Stimulated activated CD4-positive, alpha-beta T cell treated with anti-CD3 and anti-CD28 coated beads, Interleukin-4, amount 100 ng/mL, for 24 hours (primary cell): ENCODE data around the gene BHLHE40.
A peak's percentile ranks its signal among the peaks of the same experiment; 100 is the strongest.
"Not testable (repeated sequence)": the region's sequence is repeated elsewhere in the genome, so short reads cannot be mapped to it uniquely, and the experiment has no call there.

Experiments
- DNase-seq: peaks from one replicate; pipeline ENCODE4 v3.0.0-alpha.2; 2020

The BHLHE40 gene

GRCh38 chr3:4963669-4964570 lies 15.3 kb upstream of the BHLHE40 start:
- no peak for DNase-seq

- not testable (repeated sequence) for DNase-seq
Measured at GRCh38 chr3:4966006-4966405, 13.2 kb upstream of the BHLHE40 start.

GRCh38 chr3:4967683-4968082 lies 11.6 kb upstream of the BHLHE40 start:
- DNase-seq = not testable (repeated sequence)

GRCh38 chr3:4971437-4971836 lies 7.8 kb upstream of the BHLHE40 start:
- not testable (repeated sequence) for DNase-seq

- DNase-seq = no peak
Measured at GRCh38 chr3:4971838-4972237, 7.4 kb upstream of the BHLHE40 start.

GRCh38 chr3:4972652-4973643 lies 6.3 kb upstream of the BHLHE40 start:
- no peak for DNase-seq

GRCh38 chr3:4974154-4974553 lies 5.1 kb upstream of the BHLHE40 start:
- DNase-seq = no peak

- DNase-seq = peak; percentile 62
Measured at GRCh38 chr3:4976109-4976508, 3.1 kb upstream of the BHLHE40 start.

GRCh38 chr3:4977001-4977852 lies 2.0 kb upstream of the BHLHE40 start:
- DNase-seq = peak; percentile 67

- no peak for DNase-seq
Measured at GRCh38 chr3:4977853-4978203, 1.4 kb upstream of the BHLHE40 start.

GRCh38 chr3:4978204-4978965 lies 852 bp upstream of the BHLHE40 start:
- peak; percentile 88 for DNase-seq

GRCh38 chr3:4978966-4979427 lies 240 bp upstream of the BHLHE40 start:
- DNase-seq = peak; percentile 92

GRCh38 chr3:4980229-4981203 lies 1.3 kb downstream of the BHLHE40 start:
- DNase-seq = peak; percentile 91

- no peak for DNase-seq
Measured at GRCh38 chr3:4981294-4981664, 2.0 kb downstream of the BHLHE40 start.

- no peak for DNase-seq
Measured at GRCh38 chr3:4981665-4982494, 2.6 kb downstream of the BHLHE40 start.

GRCh38 chr3:4982773-4983738 lies 3.8 kb downstream of the BHLHE40 start:
- no peak for DNase-seq

GRCh38 chr3:4983739-4984510 lies 4.7 kb downstream of the BHLHE40 start:
- DNase-seq = peak; percentile 86

- DNase-seq = no peak
Measured at GRCh38 chr3:4984511-4984864, 5.3 kb downstream of the BHLHE40 start.
